HepG2 (cell line): Measurements from ENCODE around the gene MORC3. TPM values are rescaled to one million over a fixed set of nuclear protein-coding genes. Genes with fewer than 3 reads are reported as not detected.

Experiments
- EZH2 ChIP-seq: conservative IDR thresholded peaks from 2 replicates; pipeline ENCODE4 v1.6.1; 2012; ENCODE audit warnings: mild to moderate bottlenecking, low read depth, low read length, moderate library complexity
- GPN1 ChIP-seq: sonication (generic); formaldehyde crosslinking; IDR thresholded peaks from 2 replicates; pipeline ENCODE4 v1.5.1; 2020; ENCODE audit warnings: missing genetic modification reagents, borderline replicate concordance
- IRX3 ChIP-seq: sonication (generic); formaldehyde crosslinking; IDR thresholded peaks from 2 replicates; pipeline ENCODE4 v1.8.1; 2023; ENCODE audit warnings: mild to moderate bottlenecking, low read depth, missing genetic modification reagents, borderline replicate concordance
- LBX2 ChIP-seq: sonication (generic); formaldehyde crosslinking; IDR thresholded peaks from 2 replicates; pipeline ENCODE4 v1.5.0; 2020; ENCODE audit warnings: missing genetic modification reagents, mild to moderate bottlenecking, borderline replicate concordance
- NFRKB ChIP-seq: fragments of 450-650 bp; IDR thresholded peaks from 2 replicates; pipeline ENCODE4 v1.6.1; 2017
- TCF12 ChIP-seq, 2 experiments: fragments of 450-650 bp in 1 of 2; sonication (generic) in 1 of 2; formaldehyde crosslinking in 1 of 2; IDR thresholded peaks; 2 replicates each; pipeline versions ENCODE4 v1.6.1 to v1.8.0; 2017 to 2022; ENCODE audit warnings: antibody characterized with exemption in 1 of 2, mild to moderate bottlenecking in 1 of 2, missing genetic modification reagents in 1 of 2, moderate library complexity in 1 of 2
- TCF7L2 ChIP-seq: IDR thresholded peaks from 2 replicates; pipeline ENCODE4 v1.6.1; 2011; ENCODE audit warnings: mild to moderate bottlenecking, low read depth, low read length, moderate library complexity
- ZEB1 ChIP-seq: IDR thresholded peaks from 2 replicates; pipeline ENCODE4 v1.6.1; 2012; ENCODE audit warnings: mild to moderate bottlenecking, low read depth, inconsistent platforms; ENCODE audit not compliant: insufficient replicate concordance
- ZNF850 ChIP-seq: sonication (generic); formaldehyde crosslinking; conservative IDR thresholded peaks from 2 replicates; pipeline ENCODE4 v1.9.0; 2021; ENCODE audit warnings: mild to moderate bottlenecking, missing genetic modification reagents
- polyA plus RNA-seq, 8 experiments: library from polyadenylated mRNA; depleted of rRNA in 3 of 8; stranded (reverse) in 7 of 8; unstranded in 1 of 8; fragments of >200 nt; fragmentation: Illumina TruSeq in 4 of 8; extraction: Trizol in 4 of 8; gene quantifications; 2 replicates each; pipeline versions ENCODE4 v1.2.1 to v1.2.3, GENCODE V29; 2011 to 2016; ENCODE audit warnings: low read depth in 4 of 8, missing spikeins in 1 of 8, mixed read lengths in 1 of 8; ENCODE audit not compliant: insufficient read depth in 1 of 8
- total RNA-seq, 5 experiments: library from RNA; depleted of rRNA; stranded (reverse); fragments of >200 nt; fragmentation: Illumina TruSeq; extraction: Trizol; gene quantifications; 2 replicates each; pipeline ENCODE4 v1.2.3, GENCODE V29; 2016; ENCODE audit warnings: low read depth in 1 of 5
- TF ChIP-seq, protein P1 (sequence below): sonication (generic); formaldehyde crosslinking; IDR thresholded peaks from 2 replicates; pipeline ENCODE4 v1.4.0; 2020; ENCODE audit warnings: missing genetic modification reagents
- TF ChIP-seq, protein P2 (sequence below): sonication (generic); formaldehyde crosslinking; IDR thresholded peaks from 2 replicates; pipeline ENCODE4 v1.4.0; 2020; ENCODE audit warnings: missing genetic modification reagents, borderline replicate concordance
- TF ChIP-seq, protein P3 (sequence below), 2 experiments: fragments of 450-650 bp in 1 of 2; sonication (generic) in 1 of 2; formaldehyde crosslinking; IDR thresholded peaks; 2 replicates each; pipeline versions ENCODE4 v1.5.0 to v1.8.0; 2020 to 2022; ENCODE audit warnings: mild to moderate bottlenecking in 1 of 2, missing genetic modification reagents in 1 of 2
- TF ChIP-seq, protein P4 (sequence below): sonication (generic); formaldehyde crosslinking; conservative IDR thresholded peaks from 2 replicates; pipeline ENCODE4 v1.4.0; 2020; ENCODE audit warnings: missing genetic modification reagents
- TF ChIP-seq, protein P5 (sequence below): sonication (generic); formaldehyde crosslinking; IDR thresholded peaks from 2 replicates; pipeline ENCODE4 v1.9.0; 2021; ENCODE audit warnings: missing genetic modification reagents, borderline replicate concordance

Gene MORC3
- total and polyA plus RNA-seq, 2 of the 13 experiments (the other 11 are each of a cell fraction or from before 2014, with no cell fraction given): 12.9 to 19.5 TPM

DNA sequence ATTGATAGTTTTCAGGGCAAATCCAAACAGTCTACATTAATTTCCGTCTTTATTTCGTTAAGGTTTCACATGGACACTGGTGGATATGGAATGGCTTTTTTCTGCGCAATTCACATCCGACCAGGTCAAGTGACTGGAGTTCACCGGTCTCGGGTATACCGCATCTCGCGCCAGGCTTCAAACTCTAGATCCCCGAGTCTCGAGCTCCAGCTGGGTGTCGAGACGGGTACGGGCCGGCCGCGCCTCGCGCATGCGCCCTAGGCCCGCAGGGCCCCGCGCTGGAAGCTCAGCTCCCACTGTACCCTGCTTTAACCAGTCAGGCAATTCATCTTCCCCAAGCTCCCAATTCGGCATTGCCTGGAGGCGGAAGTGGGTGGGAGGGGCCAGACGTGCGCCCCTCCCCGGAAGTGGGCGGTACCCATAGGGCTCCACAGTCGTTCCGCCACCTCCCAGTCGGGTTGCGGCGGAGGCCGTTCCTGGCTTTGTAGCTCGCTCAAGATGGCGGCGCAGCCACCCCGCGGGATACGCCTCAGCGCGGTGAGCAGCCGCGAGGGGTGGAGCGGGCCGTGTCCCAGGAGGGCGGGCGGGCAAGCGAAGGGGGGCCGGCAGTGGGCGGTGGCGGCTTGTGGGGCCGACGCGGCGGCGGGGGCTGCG is at the start of gene MORC3 (continued):
- TF ChIP-seq EZH2 (no peak), ZNF850 (CRISPR knock-in tag) (no peak), IRX3 (0 out of 2 replicates have a peak, but pooled peaks have one; percentile 13), ZEB1 (no peak), NFRKB (no peak), TCF12 (IDR thresholded peaks at IDR 0.05) (no peak), TCF12 (CRISPR knock-in tag; IDR thresholded peaks at IDR 0.05) (no peak), TCF7L2 (no peak), LBX2 (CRISPR knock-in tag) (no peak), GPN1 (CRISPR knock-in tag) (no peak)
- TF ChIP-seq, protein P1, sequence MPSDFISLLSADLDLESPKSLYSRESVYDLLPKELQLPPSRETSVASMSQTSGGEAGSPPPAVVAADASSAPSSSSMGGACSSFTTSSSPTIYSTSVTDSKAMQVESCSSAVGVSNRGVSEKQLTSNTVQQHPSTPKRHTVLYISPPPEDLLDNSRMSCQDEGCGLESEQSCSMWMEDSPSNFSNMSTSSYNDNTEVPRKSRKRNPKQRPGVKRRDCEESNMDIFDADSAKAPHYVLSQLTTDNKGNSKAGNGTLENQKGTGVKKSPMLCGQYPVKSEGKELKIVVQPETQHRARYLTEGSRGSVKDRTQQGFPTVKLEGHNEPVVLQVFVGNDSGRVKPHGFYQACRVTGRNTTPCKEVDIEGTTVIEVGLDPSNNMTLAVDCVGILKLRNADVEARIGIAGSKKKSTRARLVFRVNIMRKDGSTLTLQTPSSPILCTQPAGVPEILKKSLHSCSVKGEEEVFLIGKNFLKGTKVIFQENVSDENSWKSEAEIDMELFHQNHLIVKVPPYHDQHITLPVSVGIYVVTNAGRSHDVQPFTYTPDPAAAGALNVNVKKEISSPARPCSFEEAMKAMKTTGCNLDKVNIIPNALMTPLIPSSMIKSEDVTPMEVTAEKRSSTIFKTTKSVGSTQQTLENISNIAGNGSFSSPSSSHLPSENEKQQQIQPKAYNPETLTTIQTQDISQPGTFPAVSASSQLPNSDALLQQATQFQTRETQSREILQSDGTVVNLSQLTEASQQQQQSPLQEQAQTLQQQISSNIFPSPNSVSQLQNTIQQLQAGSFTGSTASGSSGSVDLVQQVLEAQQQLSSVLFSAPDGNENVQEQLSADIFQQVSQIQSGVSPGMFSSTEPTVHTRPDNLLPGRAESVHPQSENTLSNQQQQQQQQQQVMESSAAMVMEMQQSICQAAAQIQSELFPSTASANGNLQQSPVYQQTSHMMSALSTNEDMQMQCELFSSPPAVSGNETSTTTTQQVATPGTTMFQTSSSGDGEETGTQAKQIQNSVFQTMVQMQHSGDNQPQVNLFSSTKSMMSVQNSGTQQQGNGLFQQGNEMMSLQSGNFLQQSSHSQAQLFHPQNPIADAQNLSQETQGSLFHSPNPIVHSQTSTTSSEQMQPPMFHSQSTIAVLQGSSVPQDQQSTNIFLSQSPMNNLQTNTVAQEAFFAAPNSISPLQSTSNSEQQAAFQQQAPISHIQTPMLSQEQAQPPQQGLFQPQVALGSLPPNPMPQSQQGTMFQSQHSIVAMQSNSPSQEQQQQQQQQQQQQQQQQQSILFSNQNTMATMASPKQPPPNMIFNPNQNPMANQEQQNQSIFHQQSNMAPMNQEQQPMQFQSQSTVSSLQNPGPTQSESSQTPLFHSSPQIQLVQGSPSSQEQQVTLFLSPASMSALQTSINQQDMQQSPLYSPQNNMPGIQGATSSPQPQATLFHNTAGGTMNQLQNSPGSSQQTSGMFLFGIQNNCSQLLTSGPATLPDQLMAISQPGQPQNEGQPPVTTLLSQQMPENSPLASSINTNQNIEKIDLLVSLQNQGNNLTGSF (CRISPR knock-in tag): no peak
- TF ChIP-seq, protein P2, sequence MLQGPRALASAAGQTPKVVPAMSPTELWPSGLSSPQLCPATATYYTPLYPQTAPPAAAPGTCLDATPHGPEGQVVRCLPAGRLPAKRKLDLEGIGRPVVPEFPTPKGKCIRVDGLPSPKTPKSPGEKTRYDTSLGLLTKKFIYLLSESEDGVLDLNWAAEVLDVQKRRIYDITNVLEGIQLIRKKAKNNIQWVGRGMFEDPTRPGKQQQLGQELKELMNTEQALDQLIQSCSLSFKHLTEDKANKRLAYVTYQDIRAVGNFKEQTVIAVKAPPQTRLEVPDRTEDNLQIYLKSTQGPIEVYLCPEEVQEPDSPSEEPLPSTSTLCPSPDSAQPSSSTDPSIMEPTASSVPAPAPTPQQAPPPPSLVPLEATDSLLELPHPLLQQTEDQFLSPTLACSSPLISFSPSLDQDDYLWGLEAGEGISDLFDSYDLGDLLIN (CRISPR knock-in tag): no peak
- TF ChIP-seq, protein P3, sequence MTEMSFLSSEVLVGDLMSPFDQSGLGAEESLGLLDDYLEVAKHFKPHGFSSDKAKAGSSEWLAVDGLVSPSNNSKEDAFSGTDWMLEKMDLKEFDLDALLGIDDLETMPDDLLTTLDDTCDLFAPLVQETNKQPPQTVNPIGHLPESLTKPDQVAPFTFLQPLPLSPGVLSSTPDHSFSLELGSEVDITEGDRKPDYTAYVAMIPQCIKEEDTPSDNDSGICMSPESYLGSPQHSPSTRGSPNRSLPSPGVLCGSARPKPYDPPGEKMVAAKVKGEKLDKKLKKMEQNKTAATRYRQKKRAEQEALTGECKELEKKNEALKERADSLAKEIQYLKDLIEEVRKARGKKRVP (CRISPR knock-in tag; IDR thresholded peaks at IDR 0.05): peak in 1 of 2 experiments; percentile 3; a peak in 1 of 4 replicates
- TF ChIP-seq, protein P4, sequence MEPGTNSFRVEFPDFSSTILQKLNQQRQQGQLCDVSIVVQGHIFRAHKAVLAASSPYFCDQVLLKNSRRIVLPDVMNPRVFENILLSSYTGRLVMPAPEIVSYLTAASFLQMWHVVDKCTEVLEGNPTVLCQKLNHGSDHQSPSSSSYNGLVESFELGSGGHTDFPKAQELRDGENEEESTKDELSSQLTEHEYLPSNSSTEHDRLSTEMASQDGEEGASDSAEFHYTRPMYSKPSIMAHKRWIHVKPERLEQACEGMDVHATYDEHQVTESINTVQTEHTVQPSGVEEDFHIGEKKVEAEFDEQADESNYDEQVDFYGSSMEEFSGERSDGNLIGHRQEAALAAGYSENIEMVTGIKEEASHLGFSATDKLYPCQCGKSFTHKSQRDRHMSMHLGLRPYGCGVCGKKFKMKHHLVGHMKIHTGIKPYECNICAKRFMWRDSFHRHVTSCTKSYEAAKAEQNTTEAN: no peak
- TF ChIP-seq, protein P5, sequence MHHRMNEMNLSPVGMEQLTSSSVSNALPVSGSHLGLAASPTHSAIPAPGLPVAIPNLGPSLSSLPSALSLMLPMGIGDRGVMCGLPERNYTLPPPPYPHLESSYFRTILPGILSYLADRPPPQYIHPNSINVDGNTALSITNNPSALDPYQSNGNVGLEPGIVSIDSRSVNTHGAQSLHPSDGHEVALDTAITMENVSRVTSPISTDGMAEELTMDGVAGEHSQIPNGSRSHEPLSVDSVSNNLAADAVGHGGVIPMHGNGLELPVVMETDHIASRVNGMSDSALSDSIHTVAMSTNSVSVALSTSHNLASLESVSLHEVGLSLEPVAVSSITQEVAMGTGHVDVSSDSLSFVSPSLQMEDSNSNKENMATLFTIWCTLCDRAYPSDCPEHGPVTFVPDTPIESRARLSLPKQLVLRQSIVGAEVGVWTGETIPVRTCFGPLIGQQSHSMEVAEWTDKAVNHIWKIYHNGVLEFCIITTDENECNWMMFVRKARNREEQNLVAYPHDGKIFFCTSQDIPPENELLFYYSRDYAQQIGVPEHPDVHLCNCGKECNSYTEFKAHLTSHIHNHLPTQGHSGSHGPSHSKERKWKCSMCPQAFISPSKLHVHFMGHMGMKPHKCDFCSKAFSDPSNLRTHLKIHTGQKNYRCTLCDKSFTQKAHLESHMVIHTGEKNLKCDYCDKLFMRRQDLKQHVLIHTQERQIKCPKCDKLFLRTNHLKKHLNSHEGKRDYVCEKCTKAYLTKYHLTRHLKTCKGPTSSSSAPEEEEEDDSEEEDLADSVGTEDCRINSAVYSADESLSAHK (CRISPR knock-in tag): no peak
